RWPE2 (cell line): ENCODE data around the gene CORO1C.
"Not testable (repeated sequence)": the region's sequence is repeated elsewhere in the genome, so short reads cannot be mapped to it uniquely, and the experiment has no call there.

ENCODE experiments used
- ATAC-seq: fragments of 200-7000 bp; cut with Tn5 transposase; 3 replicates; pipeline ENCODE4 v1.9.1; 2021; ENCODE audit warnings: low read depth
- DNase-seq: peaks from one replicate; pipeline ENCODE4 v3.0.0-alpha.2; 2020; ENCODE audit warnings: low spot score
- H3K27ac ChIP-seq: fragments of 450-650 bp; 2 replicates; pipeline ENCODE4 v1.5.1; 2017; ENCODE audit warnings: mild to moderate bottlenecking; ENCODE audit not compliant: poor library complexity, severe bottlenecking
- H3K27me3 ChIP-seq: fragments of 250-450 bp; sonication (Bioruptor Pico); 2 replicates; pipeline ENCODE4 v1.5.1; 2021; ENCODE audit warnings: mild to moderate bottlenecking, moderate library complexity; ENCODE audit not compliant: insufficient read depth, poor library complexity, severe bottlenecking
- H3K36me3 ChIP-seq: fragments of 250-450 bp; sonication (Bioruptor Pico); 2 replicates; pipeline ENCODE4 v1.5.1; 2020; ENCODE audit warnings: low read depth, mild to moderate bottlenecking, moderate library complexity
- H3K4me1 ChIP-seq: fragments of 250-450 bp; sonication (Bioruptor Pico); 2 replicates; pipeline ENCODE4 v1.5.1; 2021; ENCODE audit warnings: mild to moderate bottlenecking, moderate library complexity; ENCODE audit not compliant: insufficient read depth, poor library complexity, severe bottlenecking
- H3K4me3 ChIP-seq: fragments of 250-450 bp; sonication (Bioruptor Pico); 2 replicates; pipeline ENCODE4 v1.5.1; 2021; ENCODE audit warnings: mild to moderate bottlenecking, moderate library complexity; ENCODE audit not compliant: severe bottlenecking
- H3K9me3 ChIP-seq: fragments of 250-450 bp; sonication (Bioruptor Pico); 2 replicates; pipeline ENCODE4 v1.5.1; 2021; ENCODE audit warnings: mild to moderate bottlenecking, moderate library complexity; ENCODE audit not compliant: severe bottlenecking
- CTCF ChIP-seq: fragments of 450-650 bp; IDR thresholded peaks from one replicate; pipeline ENCODE4 v1.5.1; 2017; ENCODE audit warnings: mild to moderate bottlenecking, moderate library complexity; ENCODE audit not compliant: poor library complexity, severe bottlenecking

The CORO1C gene

GRCh38 chr12:108622421-108622820, 108.9 kb downstream of the CORO1C start:
- no peak overlapping the region for H3K4me3 ChIP-seq
- no peaks in the 10 kb centered on the region for H3K36me3 ChIP-seq
- no peak for ATAC-seq
- no peak for DNase-seq
- H3K9me3 ChIP-seq, result no peaks in the 10 kb centered on the region
- no peak for TF ChIP-seq CTCF
- no peaks in the 10 kb centered on the region for H3K27me3 ChIP-seq
- H3K4me1 ChIP-seq, result no peaks in the 10 kb centered on the region
- no peak overlapping the region for H3K27ac ChIP-seq

GRCh38 chr12:108621161-108621560, 110.2 kb downstream of the CORO1C start:
- Histone ChIP-seq H3K27me3 (no peaks in the 10 kb centered on the region), H3K36me3 (no peaks in the 10 kb centered on the region), H3K27ac (no peak overlapping the region), H3K9me3 (no peaks in the 10 kb centered on the region), H3K4me1 (no peaks in the 10 kb centered on the region), H3K4me3 (no peak overlapping the region)
- DNase-seq, result no peak
- TF ChIP-seq CTCF, result no peak
- no peak for ATAC-seq

- no peaks in the 10 kb centered on the region for H3K9me3 ChIP-seq
- DNase-seq (no peak), ATAC-seq (no peak)
- no peaks in the 10 kb centered on the region for H3K4me1 ChIP-seq
- H3K36me3 ChIP-seq, result no peaks in the 10 kb centered on the region
- TF ChIP-seq CTCF, result no peak
- no peaks in the 10 kb centered on the region for H3K27me3 ChIP-seq
- H3K27ac ChIP-seq, result no peak overlapping the region
- no peak overlapping the region for H3K4me3 ChIP-seq
Measured at GRCh38 chr12:108620236-108620879, 111.0 kb downstream of the CORO1C start.

- H3K36me3 ChIP-seq, result no peaks in the 10 kb centered on the region
- no peaks in the 10 kb centered on the region for H3K27me3 ChIP-seq
- ATAC-seq, result no peak
- H3K27ac ChIP-seq, result no peak overlapping the region
- DNase-seq, result no peak
- no peak for TF ChIP-seq CTCF
- no peaks in the 10 kb centered on the region for H3K9me3 ChIP-seq
- no peaks in the 10 kb centered on the region for H3K4me1 ChIP-seq
- no peak overlapping the region for H3K4me3 ChIP-seq
Measured at GRCh38 chr12:108619369-108620160, 111.8 kb downstream of the CORO1C start.

GRCh38 chr12:108618953-108619274, 112.4 kb downstream of the CORO1C start:
- H3K36me3 ChIP-seq, H3K27ac ChIP-seq, DNase-seq, H3K4me1 ChIP-seq, H3K9me3 ChIP-seq, H3K27me3 ChIP-seq, H3K4me3 ChIP-seq, ATAC-seq: not testable (repeated sequence)
